NT2/D1 (cell line): ENCODE measurements around the gene HRH2.

Experiments
- SUZ12 ChIP-seq: IDR thresholded peaks from 2 replicates; pipeline ENCODE4 v1.6.1; 2011; ENCODE audit not compliant: insufficient read length, insufficient read depth; ENCODE audit errors: extremely low read depth
- YY1 ChIP-seq: IDR thresholded peaks from 2 replicates; pipeline ENCODE4 v1.6.1; 2011; ENCODE audit not compliant: insufficient read length, insufficient read depth
- ZNF274 ChIP-seq: IDR thresholded peaks from 2 replicates; pipeline ENCODE4 v1.6.1; 2011; ENCODE audit warnings: mild to moderate bottlenecking, low read depth, low read length

GRCh38 chr5:175738126-175738525 lies 80.3 kb downstream of the HRH2 start:
- no peak for TF ChIP-seq YY1
- TF ChIP-seq ZNF274, result no peak
- TF ChIP-seq SUZ12, result no peak
